Hepatocyte (in vitro differentiated cells): ENCODE measurements around the gene TMEM109. TPM values are rescaled to one million over a fixed set of nuclear protein-coding genes. Genes with fewer than 3 reads are reported as not detected.

Experiments
- DNase-seq: peaks from one replicate; pipeline ENCODE4 v3.0.0-alpha.2; 2016; ENCODE audit warnings: low spot score
- H2AFZ ChIP-seq: fragments of 200-600 bp; sonication (generic); 2 replicates; pipeline ENCODE4 v1.6.0; 2016; ENCODE audit warnings: antibody characterized with exemption, mild to moderate bottlenecking
- H3K27ac ChIP-seq: fragments of 200-600 bp; sonication (generic); 2 replicates; pipeline ENCODE4 v1.5.1; 2016; ENCODE audit warnings: mild to moderate bottlenecking
- H3K27me3 ChIP-seq: fragments of 200-600 bp; sonication (generic); 2 replicates; pipeline ENCODE4 v1.6.1; 2016
- H3K36me3 ChIP-seq: fragments of 200-600 bp; sonication (generic); replicated peaks from 2 replicates; pipeline ENCODE4 v1.5.1; 2016; ENCODE audit warnings: low read depth; ENCODE audit not compliant: insufficient read depth
- H3K4me1 ChIP-seq: fragments of 200-600 bp; sonication (generic); 2 replicates; pipeline ENCODE4 v1.5.1; 2016; ENCODE audit warnings: mild to moderate bottlenecking, moderate library complexity; ENCODE audit not compliant: insufficient read depth
- H3K4me2 ChIP-seq: fragments of 200-600 bp; sonication (generic); 2 replicates; pipeline ENCODE4 v1.6.0; 2016
- H3K4me3 ChIP-seq: fragments of 200-600 bp; sonication (generic); 2 replicates; pipeline ENCODE4 v1.5.1; 2016; ENCODE audit warnings: mild to moderate bottlenecking
- H3K79me2 ChIP-seq: fragments of 200-600 bp; sonication (generic); 2 replicates; pipeline ENCODE4 v1.6.0; 2017; ENCODE audit warnings: mild to moderate bottlenecking
- H3K9me2 ChIP-seq: fragments of 200-600 bp; sonication (generic); replicated peaks from 2 replicates; pipeline ENCODE4 v1.6.0; 2017; ENCODE audit warnings: mild to moderate bottlenecking; ENCODE audit not compliant: insufficient read depth
- H3K9me3 ChIP-seq: fragments of 200-600 bp; sonication (generic); 2 replicates; pipeline ENCODE4 v1.5.1; 2016; ENCODE audit warnings: low read depth, mild to moderate bottlenecking
- H4K20me1 ChIP-seq: fragments of 200-600 bp; sonication (generic); 2 replicates; pipeline ENCODE4 v1.6.0; 2016; ENCODE audit warnings: mild to moderate bottlenecking; ENCODE audit not compliant: insufficient read depth, poor library complexity, severe bottlenecking
- EZH2 ChIP-seq: fragments of 200-600 bp; sonication (generic); IDR thresholded peaks from 2 replicates; pipeline ENCODE4 v1.6.1; 2016; ENCODE audit warnings: antibody characterized with exemption, mild to moderate bottlenecking, borderline replicate concordance
- EZH2phosphoT487 ChIP-seq: fragments of 200-600 bp; sonication (generic); IDR thresholded peaks from one replicate; pipeline ENCODE4 v1.6.1; 2018; ENCODE audit warnings: antibody characterized with exemption, mild to moderate bottlenecking, low read depth, moderate library complexity; ENCODE audit not compliant: unreplicated experiment, severe bottlenecking
- WGBS: methylation state at CpG from one replicate; pipeline ENCODE4 v1.1.6; 2016; ENCODE audit warnings: low lambda C conversion rate; ENCODE audit errors: missing lambda C conversion rate; 5-methylcytosine and 5-hydroxymethylcytosine counted together
- polyA plus RNA-seq: library from polyadenylated mRNA; unstranded; fragments of >200 nt; fragmentation: Nextera tagmentation; extraction: Ambion mirVana; gene quantifications from 2 replicates; pipeline ENCODE4 v1.2.1, GENCODE V29; 2016
- total RNA-seq: library from RNA; depleted of rRNA; stranded (reverse); fragments of >200 nt; gene quantifications from 2 replicates; pipeline ENCODE4 v1.2.3, GENCODE V29; 2014
- TF ChIP-seq, protein P1 (sequence below): fragments of 200-600 bp; sonication (generic); IDR thresholded peaks from 2 replicates; pipeline ENCODE4 v1.5.1; 2016; ENCODE audit warnings: antibody characterized with exemption, mild to moderate bottlenecking; ENCODE audit not compliant: poor library complexity

Gene TMEM109
- total and polyA plus RNA-seq, 2 experiments from 2014 or later = 30.0 to 86.9 TPM

DNA sequence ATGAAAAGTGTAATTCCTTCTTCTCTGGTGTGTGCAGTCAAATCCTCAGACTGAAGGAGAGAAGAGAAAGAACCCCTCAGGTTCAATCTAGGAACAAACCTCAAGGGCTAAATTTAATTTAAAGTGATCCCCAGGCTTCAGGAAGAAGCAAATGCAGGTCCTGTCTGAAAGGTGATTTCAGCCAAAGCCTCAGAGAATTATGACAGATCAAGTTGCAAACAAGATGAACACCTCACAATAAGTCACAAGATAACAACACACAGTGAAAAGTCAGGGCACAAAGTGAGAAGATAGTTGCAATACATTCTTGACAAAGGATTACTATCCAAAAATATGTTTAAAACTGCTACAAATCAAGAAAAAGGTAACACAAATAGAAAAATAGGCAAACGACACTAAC lies 34.9 kb upstream of the TMEM109 start:
- TF ChIP-seq, protein P1, sequence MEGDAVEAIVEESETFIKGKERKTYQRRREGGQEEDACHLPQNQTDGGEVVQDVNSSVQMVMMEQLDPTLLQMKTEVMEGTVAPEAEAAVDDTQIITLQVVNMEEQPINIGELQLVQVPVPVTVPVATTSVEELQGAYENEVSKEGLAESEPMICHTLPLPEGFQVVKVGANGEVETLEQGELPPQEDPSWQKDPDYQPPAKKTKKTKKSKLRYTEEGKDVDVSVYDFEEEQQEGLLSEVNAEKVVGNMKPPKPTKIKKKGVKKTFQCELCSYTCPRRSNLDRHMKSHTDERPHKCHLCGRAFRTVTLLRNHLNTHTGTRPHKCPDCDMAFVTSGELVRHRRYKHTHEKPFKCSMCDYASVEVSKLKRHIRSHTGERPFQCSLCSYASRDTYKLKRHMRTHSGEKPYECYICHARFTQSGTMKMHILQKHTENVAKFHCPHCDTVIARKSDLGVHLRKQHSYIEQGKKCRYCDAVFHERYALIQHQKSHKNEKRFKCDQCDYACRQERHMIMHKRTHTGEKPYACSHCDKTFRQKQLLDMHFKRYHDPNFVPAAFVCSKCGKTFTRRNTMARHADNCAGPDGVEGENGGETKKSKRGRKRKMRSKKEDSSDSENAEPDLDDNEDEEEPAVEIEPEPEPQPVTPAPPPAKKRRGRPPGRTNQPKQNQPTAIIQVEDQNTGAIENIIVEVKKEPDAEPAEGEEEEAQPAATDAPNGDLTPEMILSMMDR = no peak
- TF ChIP-seq EZH2 = no peak
- TF ChIP-seq EZH2phosphoT487 = no peak
- no peak overlapping the region for H3K4me3 ChIP-seq
- no peak overlapping the region for H2AFZ ChIP-seq
- WGBS = 93% methylated on average over 1 of the region's 1 CpG
- no peaks in the 10 kb centered on the region for H4K20me1 ChIP-seq
- no peak overlapping the region for H3K27ac ChIP-seq
- H3K36me3 ChIP-seq = no peaks in the 10 kb centered on the region
- H3K4me1 ChIP-seq = no peaks in the 10 kb centered on the region
- no peak overlapping the region for H3K4me2 ChIP-seq
- H3K9me2 ChIP-seq = no peaks in the 10 kb centered on the region
- no peaks in the 10 kb centered on the region for H3K27me3 ChIP-seq
- H3K79me2 ChIP-seq = no peaks in the 10 kb centered on the region
- DNase-seq = no peak
- no peaks in the 10 kb centered on the region for H3K9me3 ChIP-seq

DNA sequence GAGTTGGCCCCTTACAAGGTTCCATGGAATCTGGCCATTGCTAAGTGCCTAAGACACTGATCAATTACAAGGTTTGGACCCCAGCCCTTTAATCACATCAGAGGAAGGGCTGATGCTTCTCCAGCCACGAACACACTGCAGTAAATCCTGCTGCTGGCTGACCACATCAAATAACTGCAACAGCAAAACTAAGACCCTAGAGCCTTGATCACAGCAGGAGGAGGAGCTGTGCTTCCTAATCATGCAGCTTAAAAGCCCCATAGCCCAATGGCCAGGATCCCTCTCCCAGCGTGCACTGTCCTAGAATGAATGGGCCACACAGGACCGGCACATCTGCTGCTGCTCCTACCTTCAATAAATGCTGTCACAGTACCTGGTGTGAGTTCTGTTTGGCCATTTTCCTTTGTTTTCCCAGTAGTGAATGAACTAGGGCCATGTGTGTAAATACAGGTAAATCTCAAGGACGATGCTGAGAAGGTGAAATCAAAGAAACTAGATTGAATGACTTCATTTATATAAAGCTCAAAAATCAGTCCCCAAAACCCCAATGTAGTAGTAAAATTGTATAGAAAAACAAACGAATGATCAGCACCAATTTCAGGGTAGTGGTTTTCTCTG lies 33.9 kb upstream of the TMEM109 start:
- H3K4me1 ChIP-seq = no peaks in the 10 kb centered on the region
- DNase-seq = no peak
- no peak overlapping the region for H3K4me3 ChIP-seq
- WGBS = 87% methylated on average over 5 of the region's 5 CpGs
- no peaks in the 10 kb centered on the region for H3K27me3 ChIP-seq
- TF ChIP-seq EZH2 = no peak
- TF ChIP-seq, protein P1 = no peak
- no peaks in the 10 kb centered on the region for H3K36me3 ChIP-seq
- no peak overlapping the region for H2AFZ ChIP-seq
- no peak overlapping the region for H3K27ac ChIP-seq
- H3K4me2 ChIP-seq = no peak overlapping the region
- H4K20me1 ChIP-seq = no peaks in the 10 kb centered on the region
- no peaks in the 10 kb centered on the region for H3K9me2 ChIP-seq
- H3K9me3 ChIP-seq = no peaks in the 10 kb centered on the region
- H3K79me2 ChIP-seq = no peaks in the 10 kb centered on the region

DNA sequence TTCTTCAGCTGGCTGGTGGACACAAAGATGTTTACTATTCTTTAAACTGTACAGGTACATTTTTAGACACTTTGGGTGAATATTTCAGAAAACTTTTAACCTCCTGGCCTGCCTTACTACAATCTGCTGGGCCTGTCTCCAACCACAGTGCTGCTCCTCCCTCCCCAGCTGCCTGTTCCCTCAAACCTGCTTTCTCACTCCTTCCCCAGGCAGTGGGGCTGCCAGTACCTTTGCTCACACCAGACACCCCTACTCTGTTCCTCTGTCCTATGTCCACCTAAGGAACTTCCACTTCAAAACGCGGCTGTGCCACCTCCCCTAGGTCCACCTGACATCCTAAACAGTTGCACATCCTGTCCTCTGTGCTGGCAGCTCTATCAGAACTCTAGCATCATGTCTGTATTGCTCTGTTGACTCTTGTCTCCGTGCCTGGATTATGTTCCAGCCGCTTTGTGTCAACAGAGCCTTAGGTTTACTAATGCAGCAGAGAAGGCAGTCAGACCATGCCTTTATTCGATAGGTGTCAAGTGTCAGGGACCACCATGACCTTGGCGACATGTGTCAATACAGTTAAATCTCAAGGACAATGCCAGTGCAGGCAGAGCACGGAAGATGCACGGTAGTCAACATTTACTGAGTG lies 33.2 kb upstream of the TMEM109 start:
- no peaks in the 10 kb centered on the region for H3K27me3 ChIP-seq
- H3K36me3 ChIP-seq = no peaks in the 10 kb centered on the region
- H3K9me2 ChIP-seq = no peaks in the 10 kb centered on the region
- no peaks in the 10 kb centered on the region for H4K20me1 ChIP-seq
- TF ChIP-seq EZH2phosphoT487 (no peak), EZH2 (no peak)
- TF ChIP-seq, protein P1 = no peak
- H3K4me3 ChIP-seq = no peak overlapping the region
- DNase-seq = no peak
- WGBS = 58% methylated on average over 8 of the region's 8 CpGs
- no peaks in the 10 kb centered on the region for H3K4me1 ChIP-seq
- H3K9me3 ChIP-seq = no peaks in the 10 kb centered on the region
- H3K79me2 ChIP-seq = no peaks in the 10 kb centered on the region
- no peak overlapping the region for H3K27ac ChIP-seq
- no peak overlapping the region for H3K4me2 ChIP-seq
- no peak overlapping the region for H2AFZ ChIP-seq
